22Rv1 (cell line): ENCODE data around the gene EGFR.

ENCODE experiments used
- ZFX ChIP-seq: fragments of 450-650 bp; IDR thresholded peaks from 2 replicates; pipeline ENCODE4 v1.6.1; 2017; ENCODE audit warnings: antibody characterized with exemption, borderline replicate concordance
- TF ChIP-seq, protein P1 (sequence below): fragments of 450-650 bp; IDR thresholded peaks from 2 replicates; pipeline ENCODE4 v1.5.1; 2017; ENCODE audit warnings: mild to moderate bottlenecking

DNA sequence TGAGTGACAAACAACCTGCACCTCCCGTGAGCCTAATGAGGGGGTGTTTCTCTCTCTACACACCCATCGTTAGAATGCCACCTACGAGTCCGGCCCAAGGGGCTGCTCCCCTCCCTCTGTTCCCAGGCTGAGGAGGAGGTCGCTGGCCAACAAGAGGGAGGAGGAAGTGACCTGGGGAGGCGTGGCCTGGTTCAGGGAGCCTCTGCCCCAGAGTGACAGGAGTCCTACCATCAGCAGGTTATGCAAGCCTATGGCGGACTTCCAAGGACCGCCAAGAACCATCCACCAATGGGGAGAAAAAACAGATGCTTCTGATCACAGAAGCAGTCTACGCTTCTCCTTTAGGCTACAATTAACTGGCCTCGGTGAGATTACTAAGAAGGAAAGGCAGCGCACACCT lies 12.3 kb upstream of the EGFR start:
- TF ChIP-seq ZFX, result no peak
- TF ChIP-seq, protein P1, sequence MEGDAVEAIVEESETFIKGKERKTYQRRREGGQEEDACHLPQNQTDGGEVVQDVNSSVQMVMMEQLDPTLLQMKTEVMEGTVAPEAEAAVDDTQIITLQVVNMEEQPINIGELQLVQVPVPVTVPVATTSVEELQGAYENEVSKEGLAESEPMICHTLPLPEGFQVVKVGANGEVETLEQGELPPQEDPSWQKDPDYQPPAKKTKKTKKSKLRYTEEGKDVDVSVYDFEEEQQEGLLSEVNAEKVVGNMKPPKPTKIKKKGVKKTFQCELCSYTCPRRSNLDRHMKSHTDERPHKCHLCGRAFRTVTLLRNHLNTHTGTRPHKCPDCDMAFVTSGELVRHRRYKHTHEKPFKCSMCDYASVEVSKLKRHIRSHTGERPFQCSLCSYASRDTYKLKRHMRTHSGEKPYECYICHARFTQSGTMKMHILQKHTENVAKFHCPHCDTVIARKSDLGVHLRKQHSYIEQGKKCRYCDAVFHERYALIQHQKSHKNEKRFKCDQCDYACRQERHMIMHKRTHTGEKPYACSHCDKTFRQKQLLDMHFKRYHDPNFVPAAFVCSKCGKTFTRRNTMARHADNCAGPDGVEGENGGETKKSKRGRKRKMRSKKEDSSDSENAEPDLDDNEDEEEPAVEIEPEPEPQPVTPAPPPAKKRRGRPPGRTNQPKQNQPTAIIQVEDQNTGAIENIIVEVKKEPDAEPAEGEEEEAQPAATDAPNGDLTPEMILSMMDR, result no peak
